HG03432 (cell line): ENCODE data around the gene VANGL1.

ENCODE experiments used
- ATAC-seq: cut with Tn5 transposase; IDR thresholded peaks from one replicate; pipeline ENCODE4 v1.9.1; 2021; ENCODE audit warnings: mild to moderate bottlenecking, moderate library complexity; ENCODE audit not compliant: unreplicated experiment

VANGL1 gene

GRCh38 chr1:115666702-115667101, 24.9 kb downstream of the VANGL1 start:
- no peak for ATAC-seq

DNA sequence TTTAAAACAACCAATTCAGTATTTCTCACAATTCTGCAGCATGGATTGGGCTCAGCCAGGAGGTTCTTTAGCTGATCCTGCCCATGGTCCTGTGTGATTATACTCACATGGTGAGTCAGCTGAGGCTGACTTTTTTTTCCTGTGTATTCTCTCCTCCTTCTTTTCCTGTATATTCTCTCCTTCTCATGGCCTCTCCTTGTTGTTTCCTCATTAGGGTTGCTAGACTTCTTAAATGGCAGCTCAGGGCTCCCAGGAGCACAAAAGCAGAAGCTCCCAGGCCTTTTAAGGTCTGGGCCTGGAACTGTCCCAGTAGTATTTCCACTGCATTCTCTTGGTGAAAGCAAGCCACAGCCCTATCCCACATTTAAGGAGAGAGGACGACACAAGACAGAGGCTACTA, 26.8 kb downstream of the VANGL1 start:
- no peak for ATAC-seq

DNA sequence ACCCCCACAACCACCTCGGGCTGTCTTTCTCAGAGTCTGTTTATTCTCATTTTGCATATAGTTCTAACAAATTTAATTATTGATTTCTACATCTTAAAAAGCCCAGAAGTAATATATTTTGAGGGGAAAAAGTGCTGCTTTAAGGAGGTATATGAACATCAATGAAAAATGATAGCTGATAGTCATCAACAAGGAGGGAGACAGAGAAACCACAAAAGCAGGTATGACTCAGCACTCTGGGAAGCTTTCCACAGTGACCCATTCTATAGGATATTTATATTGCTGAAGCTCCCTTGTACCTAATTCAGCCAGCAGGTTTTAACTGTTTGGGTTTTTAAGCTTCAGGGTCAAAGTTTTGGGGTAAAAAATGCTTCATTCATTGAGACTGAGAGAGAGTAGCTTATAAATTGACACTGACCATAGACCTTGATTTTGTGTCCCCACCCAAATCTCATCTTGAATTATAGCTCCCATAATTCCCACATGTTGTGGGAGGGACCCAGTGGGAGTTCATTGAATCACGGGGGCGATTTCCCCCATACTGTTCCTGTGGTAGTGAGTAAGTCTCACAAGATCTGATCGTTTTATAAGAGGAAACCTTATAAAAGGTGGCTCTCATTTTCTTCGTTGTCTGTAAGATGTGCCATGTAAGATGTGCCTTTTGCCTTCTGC, 27.4 kb downstream of the VANGL1 start:
- ATAC-seq, result no peak

- ATAC-seq, result no peak
Measured at GRCh38 chr1:115669886-115670285, 28.1 kb downstream of the VANGL1 start.

- no peak for ATAC-seq
Measured at GRCh38 chr1:115670476-115671175, 28.9 kb downstream of the VANGL1 start.

- no peak for ATAC-seq
Measured at GRCh38 chr1:115671176-115671934, 29.6 kb downstream of the VANGL1 start.

GRCh38 chr1:115672224-115673009, 30.6 kb downstream of the VANGL1 start:
- ATAC-seq, result no peak

GRCh38 chr1:115676498-115677181, 34.9 kb downstream of the VANGL1 start:
- peak; percentile 27 for ATAC-seq

- peak; percentile 50 for ATAC-seq
Measured at GRCh38 chr1:115677182-115677555, 35.4 kb downstream of the VANGL1 start.

DNA sequence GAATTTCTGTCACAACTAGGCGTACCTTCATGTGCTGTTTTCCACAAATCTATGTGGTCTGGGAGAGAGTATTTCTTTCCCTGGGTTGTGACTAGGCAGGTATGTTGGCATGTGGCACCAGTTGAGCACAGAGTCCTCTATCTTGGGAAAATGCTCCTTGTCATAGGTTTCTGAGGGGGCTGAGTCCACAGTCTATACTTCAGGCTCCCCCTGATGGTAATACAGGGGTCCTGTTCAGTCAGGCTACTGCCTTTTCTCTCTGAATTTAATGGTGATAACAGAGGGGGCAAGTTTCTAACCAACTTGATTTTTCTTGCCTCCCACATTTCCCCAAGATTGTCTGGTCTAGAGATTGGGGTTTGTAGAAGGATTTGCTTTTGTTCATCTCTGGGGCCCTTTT, 35.8 kb downstream of the VANGL1 start:
- no peak for ATAC-seq

GRCh38 chr1:115678141-115678540, 36.4 kb downstream of the VANGL1 start:
- no peak for ATAC-seq

DNA sequence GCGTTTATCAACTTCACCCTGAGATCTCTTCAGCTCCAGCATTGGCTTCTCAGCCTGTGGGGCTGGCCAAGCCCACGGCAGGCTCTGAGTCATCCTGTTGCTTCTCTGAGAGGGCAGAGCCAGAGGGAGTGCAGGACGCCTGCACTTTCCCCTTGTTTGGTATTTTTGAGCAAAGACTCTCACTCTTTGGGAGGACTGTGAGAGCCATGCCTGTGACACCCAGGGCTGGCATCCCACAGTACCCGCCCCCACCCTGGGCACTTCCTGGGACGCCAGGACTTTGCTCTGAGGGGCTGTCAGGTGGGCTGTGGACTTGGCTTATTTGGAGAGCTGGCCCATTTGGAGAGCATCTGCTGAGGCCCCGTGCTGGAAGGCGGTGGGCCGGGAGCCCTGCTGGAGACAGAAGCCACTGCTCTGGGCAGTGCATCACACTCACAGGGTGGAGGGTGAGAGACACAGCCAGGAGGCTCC, 37.4 kb downstream of the VANGL1 start:
- ATAC-seq, result peak; percentile 47

GRCh38 chr1:115680730-115681111, 39.0 kb downstream of the VANGL1 start:
- ATAC-seq, result no peak

GRCh38 chr1:115682792-115683191, 41.0 kb downstream of the VANGL1 start:
- no peak for ATAC-seq

DNA sequence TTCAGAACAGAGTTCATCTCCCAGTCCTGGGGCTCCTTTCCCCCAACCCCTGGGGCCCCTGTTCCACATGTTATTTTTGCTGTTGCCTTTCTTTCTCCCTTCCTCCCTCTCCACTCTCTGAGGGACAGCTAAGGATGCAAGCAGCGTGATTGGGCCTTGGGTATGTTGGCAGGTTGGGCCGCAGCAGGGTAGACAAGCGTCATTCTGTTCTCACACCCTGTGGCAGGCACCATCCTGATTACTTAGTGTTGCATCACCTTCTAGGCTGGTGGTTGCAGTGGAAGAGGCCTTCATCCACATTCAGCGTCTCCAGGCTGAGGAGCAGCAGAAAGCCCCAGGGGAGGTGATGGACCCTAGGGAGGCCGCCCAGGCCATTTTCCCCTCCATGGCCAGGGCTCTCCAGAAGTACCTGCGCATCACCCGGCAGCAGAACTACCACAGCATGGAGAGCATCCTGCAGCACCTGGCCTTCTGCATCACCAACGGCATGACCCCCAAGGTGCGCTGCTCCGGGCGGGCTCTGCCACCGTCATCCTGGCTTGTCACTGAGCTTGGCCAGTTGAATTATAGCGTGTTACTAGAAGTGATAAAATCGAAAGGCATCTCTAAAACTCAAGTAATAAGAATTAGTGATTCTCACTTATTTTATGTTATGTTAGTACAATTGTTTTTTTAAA, 43.4 kb downstream of the VANGL1 start:
- ATAC-seq, result no peak

DNA sequence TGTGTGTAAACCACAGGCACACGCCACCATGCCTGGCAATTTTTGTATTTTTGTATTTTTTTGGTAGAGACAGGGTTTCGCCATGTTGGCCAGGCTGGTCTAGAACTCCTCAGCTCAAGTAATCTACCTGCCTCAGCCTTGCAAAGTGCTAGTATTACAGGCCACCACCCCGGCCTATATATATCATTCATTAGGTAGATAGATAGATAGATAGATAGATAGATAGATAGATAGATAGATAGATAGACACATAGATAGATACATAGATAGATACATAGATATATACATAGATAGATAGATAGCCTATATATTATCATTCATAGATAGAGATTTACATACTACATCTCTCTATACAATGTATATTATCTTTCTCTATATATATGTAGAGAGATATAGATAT, 46.0 kb downstream of the VANGL1 start:
- ATAC-seq, result no peak

- ATAC-seq, result no peak
Measured at GRCh38 chr1:115690972-115691371, 49.2 kb downstream of the VANGL1 start.

- no peak for ATAC-seq
Measured at GRCh38 chr1:115692224-115692623, 50.5 kb downstream of the VANGL1 start.

DNA sequence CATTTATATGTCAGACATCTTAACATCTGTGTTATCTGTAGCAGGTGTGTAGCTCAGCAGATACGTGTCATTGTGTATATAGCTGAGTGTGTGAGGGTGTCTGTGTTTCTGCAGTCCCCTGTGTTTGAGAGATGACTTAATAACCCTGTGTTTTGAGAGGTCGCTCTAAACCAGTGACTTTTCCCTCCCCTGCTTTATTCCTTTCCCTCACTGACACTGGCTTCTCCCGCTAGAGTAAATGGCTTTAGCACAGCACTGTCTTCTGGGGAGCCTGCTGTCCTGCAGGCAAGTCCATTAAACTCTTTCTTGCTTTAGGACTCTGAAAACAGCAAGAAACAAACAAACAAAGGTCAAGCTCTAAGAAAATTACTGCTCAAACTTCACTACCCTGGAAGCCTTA, 53.0 kb downstream of the VANGL1 start:
- ATAC-seq, result no peak

- ATAC-seq, result no peak
Measured at GRCh38 chr1:115697619-115698018, 55.8 kb downstream of the VANGL1 start.
